ENCODE results near the gene SMIM32. TPM values are rescaled to one million over a fixed set of nuclear protein-coding genes. Genes with fewer than 3 reads are reported as not detected.

Gene SMIM32
- total and polyA plus RNA-seq, 2 of the 4 experiments (the other 2 are of a cell fraction): not detected

DNA sequence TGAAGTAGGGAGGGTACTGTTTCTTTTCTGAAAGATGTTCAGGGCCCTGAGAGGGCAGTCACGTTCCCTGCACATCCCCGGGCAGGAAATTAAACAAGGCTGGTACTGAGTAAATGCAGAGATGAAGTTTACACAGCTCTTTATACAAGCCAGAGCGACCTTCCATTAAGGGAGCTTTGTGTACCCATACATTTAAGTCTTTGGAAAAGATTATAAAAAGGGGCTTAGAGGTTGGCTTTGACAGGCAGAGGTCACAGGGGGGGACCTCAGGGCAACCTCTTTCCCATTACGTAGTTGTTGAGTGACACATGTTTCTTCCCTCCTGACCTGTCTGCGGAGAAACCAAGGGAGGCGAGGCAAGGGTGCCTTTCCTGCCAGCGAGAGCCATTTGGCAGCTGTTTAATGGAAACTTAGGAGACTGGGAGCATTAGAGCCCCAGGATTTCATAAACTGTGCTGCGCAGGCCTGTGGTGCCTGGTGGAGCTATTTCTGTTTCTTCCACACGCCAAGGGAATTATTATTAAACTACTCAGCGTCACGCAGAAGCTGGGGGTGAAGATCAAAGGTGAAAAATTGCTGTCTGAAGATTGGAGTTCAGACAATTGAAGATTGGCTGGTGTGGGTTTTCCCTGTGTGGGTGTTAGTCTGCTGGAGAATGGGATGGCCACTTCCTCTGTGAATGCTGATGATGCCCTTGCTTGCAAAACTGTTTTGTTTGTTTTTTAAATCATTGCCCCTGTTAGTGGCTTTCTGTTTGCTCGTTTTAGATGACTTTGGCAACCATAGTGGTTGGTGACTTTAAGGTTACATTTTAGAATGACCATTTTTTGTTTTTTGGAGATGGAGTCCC is 3.2 kb upstream of the SMIM32 start:
- Histone ChIP-seq H2AFZ (replicated peaks; ENCODE audit: low read length, poor library complexity) (no peak overlapping the region), H3K14ac (replicated peaks; ENCODE audit: low read depth, low read length) (no peak overlapping the region), H3K9ac (ENCODE audit: low read depth, low read length) (no peak overlapping the region), H3K27me3 (ENCODE audit: control insufficient read depth, insufficient read depth, low read length) (peaks cover 63% of the 10 kb centered on the region), H3K36me3 (ENCODE audit: control insufficient read depth, insufficient read depth, low read length) (no peaks in the 10 kb centered on the region), H3K56ac (ENCODE audit: extremely low read depth, insufficient read depth, low read length) (no peak overlapping the region), H4K20me1 (ENCODE audit: insufficient read depth, low read length) (peaks cover 5% of the 10 kb centered on the region; the same call in 1 of the 2 replicates), H3K27ac (ENCODE audit: insufficient read depth, low read length) (no peak overlapping the region), H3K9me3 (ENCODE audit: control insufficient read depth, insufficient read depth, low read length) (no peaks in the 10 kb centered on the region), H3K23ac (ENCODE audit: low read depth, low read length) (no peak overlapping the region), H4K91ac (ENCODE audit: insufficient read depth, low read depth, low read length) (no peak overlapping the region), H3K9me1 (ENCODE audit: insufficient read depth, low read length) (no peaks in the 10 kb centered on the region), H2AK9ac (replicated peaks; ENCODE audit: low read depth, low read length, poor library complexity) (no peak overlapping the region), H3K79me1 (ENCODE audit: low read depth in 1 of 2, low read length in 2 of 2) (no peaks in the 10 kb centered on the region), H3K4me1 (ENCODE audit: control insufficient read depth, insufficient read depth, low read length) (no peaks in the 10 kb centered on the region; the same call in 1 of the 2 replicates), H4K8ac (ENCODE audit: low read depth in 2 of 2, low read length in 2 of 2) (no peak overlapping the region), H2BK15ac (ENCODE audit: low read depth, low read length) (no peak overlapping the region), H2BK120ac (ENCODE audit: low read depth, low read length) (no peak overlapping the region), H3K4me2 (ENCODE audit: low read depth, low read length) (no peak overlapping the region), H4K5ac (ENCODE audit: low read depth, low read length) (no peak overlapping the region), H3K4ac (ENCODE audit: low read depth, low read length) (no peak overlapping the region), H2BK5ac (ENCODE audit: low read depth, low read length, poor library complexity, severe bottlenecking) (no peak overlapping the region), H3K18ac (ENCODE audit: low read depth, low read length) (no peak overlapping the region), H2BK20ac (ENCODE audit: low read depth, low read length) (no peak overlapping the region), H3K4me3 (ENCODE audit: insufficient read depth, low read depth, low read length) (no peak overlapping the region), H2AK5ac (ENCODE audit: low read depth, low read length) (no peak overlapping the region)
- intact Hi-C loops (cut with micrococcal nuclease) (no loop called here), in situ Hi-C loops (cut with MboI; ENCODE audit: low sequenced_read_pairs) (no loop called here), dilution Hi-C loops (cut with HindIII; ENCODE audit: low sequenced_read_pairs, unreplicated experiment) (no loop called here)
- no TSS peak for BruUV-seq (replicated peaks)
- ATAC-seq (ENCODE audit: low read depth) (0 out of 2 replicates have a peak, but pooled peaks have one; percentile 15), DNase-seq (no peak)
- ChIA-PET POLR2A (ENCODE audit: unreplicated experiment) (no interaction called here), CTCF (interaction anchor here (0.7 kb wide), 2 partner anchors 16 to 64 kb away, joined by 3 to 4 read pairs; partner anchors contain the start of gene SMAD5)
- TF ChIP-seq MXI1 (IDR thresholded peaks at IDR 0.05; ENCODE audit: borderline replicate concordance, low read depth, low read length): no peak
- no peak for TF ChIP-seq MAFK (IDR thresholded peaks at IDR 0.05; ENCODE audit: low read depth, low read length)
- no peak for TF ChIP-seq CEBPB (IDR thresholded peaks at IDR 0.05; ENCODE audit: low read depth, low read length)
- TF ChIP-seq FOS (IDR thresholded peaks at IDR 0.05; ENCODE audit: low read depth, low read length): no peak
- TF ChIP-seq, protein P1, sequence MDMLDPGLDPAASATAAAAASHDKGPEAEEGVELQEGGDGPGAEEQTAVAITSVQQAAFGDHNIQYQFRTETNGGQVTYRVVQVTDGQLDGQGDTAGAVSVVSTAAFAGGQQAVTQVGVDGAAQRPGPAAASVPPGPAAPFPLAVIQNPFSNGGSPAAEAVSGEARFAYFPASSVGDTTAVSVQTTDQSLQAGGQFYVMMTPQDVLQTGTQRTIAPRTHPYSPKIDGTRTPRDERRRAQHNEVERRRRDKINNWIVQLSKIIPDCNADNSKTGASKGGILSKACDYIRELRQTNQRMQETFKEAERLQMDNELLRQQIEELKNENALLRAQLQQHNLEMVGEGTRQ (IDR thresholded peaks at IDR 0.05; ENCODE audit: low read depth, low read length): no peak
- TF ChIP-seq RCOR1 (IDR thresholded peaks at IDR 0.05; ENCODE audit: insufficient replicate concordance, low read length): no peak
- WGBS, 2 experiments (ENCODE audit: extremely low coverage in 2 of 2, insufficient read length in 1 of 2): 14% methylated on average over 1 of the region's 12 CpGs; no CpG with 5 or more reads in 1 of the 2 experiments

All from IMR-90 (cell line).